Liver (tissue), 9 donors: ENCODE results near the gene CPNE1. TPM values are rescaled to one million over a fixed set of nuclear protein-coding genes. Genes with fewer than 3 reads are reported as not detected.

Source experiments
- DNase-seq: peaks from one replicate; pipeline ENCODE4 v3.0.0-alpha.2; 2017; ENCODE audit warnings: low spot score
- H3K27ac ChIP-seq, 2 donors: one replicate each; pipeline ENCODE4 v1.7.0; 2013; ENCODE audit warnings: inconsistent platforms in 2 of 2, low read length in 2 of 2, control low read depth in 1 of 2, low read depth in 1 of 2, mild to moderate bottlenecking in 1 of 2
- H3K27me3 ChIP-seq, 4 donors: one replicate each; pipeline versions ENCODE4 v1.6.1 to v1.7.0; 2013; ENCODE audit warnings: low read length in 3 of 4, inconsistent platforms in 1 of 4, mild to moderate bottlenecking in 1 of 4, moderate library complexity in 1 of 4; ENCODE audit not compliant: control insufficient read depth in 4 of 4, insufficient read depth in 4 of 4
- H3K36me3 ChIP-seq, 4 donors: one replicate each; pipeline versions ENCODE4 v1.6.1 to v1.7.0; 2013; ENCODE audit warnings: low read length in 3 of 4, mild to moderate bottlenecking in 3 of 4, low read depth in 1 of 4, moderate library complexity in 1 of 4; ENCODE audit not compliant: control insufficient read depth in 4 of 4, insufficient read depth in 3 of 4
- H3K4me1 ChIP-seq, 4 donors: one replicate each; pipeline versions ENCODE4 v1.6.1 to v1.7.0; 2013; ENCODE audit warnings: low read length in 3 of 4, mild to moderate bottlenecking in 3 of 4, moderate library complexity in 1 of 4; ENCODE audit not compliant: control insufficient read depth in 4 of 4, insufficient read depth in 4 of 4
- H3K4me3 ChIP-seq, 3 donors: one replicate each; pipeline versions ENCODE4 v1.6.1 to v1.7.0; 2013; ENCODE audit warnings: low read length in 3 of 3, control low read depth in 1 of 3, low read depth in 1 of 3, mild to moderate bottlenecking in 1 of 3
- H3K9ac ChIP-seq, 2 donors: one replicate each; pipeline ENCODE4 v1.7.0; 2013; ENCODE audit warnings: low read length in 2 of 2, mild to moderate bottlenecking in 2 of 2, moderate library complexity in 2 of 2, control low read depth in 1 of 2, low read depth in 1 of 2
- H3K9me3 ChIP-seq, 4 donors: one replicate each; pipeline versions ENCODE4 v1.6.1 to v1.7.0; 2013; ENCODE audit warnings: low read length in 3 of 4; ENCODE audit not compliant: control insufficient read depth in 4 of 4
- FOXA1 ChIP-seq: IDR thresholded peaks from 2 replicates; pipeline ENCODE4 v1.6.1; 2016; ENCODE audit warnings: antibody characterized with exemption
- GABPA ChIP-seq, 2 donors: IDR thresholded peaks in 1 of 2; conservative IDR thresholded peaks in 1 of 2; 2 replicates each; pipeline ENCODE4 v1.6.1; 2016; ENCODE audit warnings: antibody characterized with exemption in 2 of 2, mild to moderate bottlenecking in 1 of 2, moderate library complexity in 1 of 2
- HNF4G ChIP-seq: IDR thresholded peaks from 2 replicates; pipeline ENCODE4 v1.6.1; 2016; ENCODE audit warnings: antibody characterized with exemption
- MAX ChIP-seq: IDR thresholded peaks from 2 replicates; pipeline ENCODE4 v1.6.1; 2016; ENCODE audit warnings: antibody characterized with exemption
- RXRA ChIP-seq, 2 donors: IDR thresholded peaks; 2 replicates each; pipeline ENCODE4 v1.6.1; 2017 to 2018; ENCODE audit warnings: antibody characterized with exemption in 2 of 2, mild to moderate bottlenecking in 1 of 2
- SP1 ChIP-seq: IDR thresholded peaks from 2 replicates; pipeline ENCODE4 v1.6.1; 2018; ENCODE audit warnings: antibody characterized with exemption, mild to moderate bottlenecking
- YY1 ChIP-seq: IDR thresholded peaks from 2 replicates; pipeline ENCODE4 v1.6.1; 2016; ENCODE audit warnings: antibody characterized with exemption, mild to moderate bottlenecking
- ZBTB33 ChIP-seq: IDR thresholded peaks from 2 replicates; pipeline ENCODE4 v1.6.1; 2016; ENCODE audit warnings: antibody characterized with exemption
- WGBS: extraction: QIAGEN DNeasy Blood & Tissue Kit; methylation state at CpG from one replicate; pipeline ENCODE4 v1.1.7; 2013; 5-methylcytosine and 5-hydroxymethylcytosine counted together
- polyA plus RNA-seq, 2 donors: library from polyadenylated mRNA; stranded (reverse) in 1 of 2; unstranded in 1 of 2; fragments of 200-250 nt in 1 of 2; fragments of >200 nt in 1 of 2; fragmentation: Nextera tagmentation in 1 of 2; extraction: Ambion mirVana in 1 of 2; gene quantifications; one replicate each; pipeline versions ENCODE4 v1.2.1 to v1.2.3, GENCODE V29; 2013 to 2015
- total RNA-seq, 2 donors: library from RNA; depleted of rRNA; stranded (reverse); fragments of >200 nt; gene quantifications; one replicate each; pipeline ENCODE4 v1.2.3, GENCODE V29; 2014
- TF ChIP-seq, protein P1 (sequence below): fragments of 150-350 bp; IDR thresholded peaks from 2 replicates; pipeline ENCODE4 v1.5.1; 2017; ENCODE audit warnings: improper control_type of control experiment, low read depth, low read length; ENCODE audit not compliant: missing input control
- TF ChIP-seq, protein P2 (sequence below): IDR thresholded peaks from 2 replicates; pipeline ENCODE4 v1.6.1; 2016; ENCODE audit warnings: antibody characterized with exemption
- donor health status: healthy.
- donor health status: healthy.
- donor health status: healthy.
- donor health status: healthy.
- donor health status: healthy.

The CPNE1 gene
- total and polyA plus RNA-seq, 4 donors = 25.5 to 55.4 (median 50.5) TPM

DNA sequence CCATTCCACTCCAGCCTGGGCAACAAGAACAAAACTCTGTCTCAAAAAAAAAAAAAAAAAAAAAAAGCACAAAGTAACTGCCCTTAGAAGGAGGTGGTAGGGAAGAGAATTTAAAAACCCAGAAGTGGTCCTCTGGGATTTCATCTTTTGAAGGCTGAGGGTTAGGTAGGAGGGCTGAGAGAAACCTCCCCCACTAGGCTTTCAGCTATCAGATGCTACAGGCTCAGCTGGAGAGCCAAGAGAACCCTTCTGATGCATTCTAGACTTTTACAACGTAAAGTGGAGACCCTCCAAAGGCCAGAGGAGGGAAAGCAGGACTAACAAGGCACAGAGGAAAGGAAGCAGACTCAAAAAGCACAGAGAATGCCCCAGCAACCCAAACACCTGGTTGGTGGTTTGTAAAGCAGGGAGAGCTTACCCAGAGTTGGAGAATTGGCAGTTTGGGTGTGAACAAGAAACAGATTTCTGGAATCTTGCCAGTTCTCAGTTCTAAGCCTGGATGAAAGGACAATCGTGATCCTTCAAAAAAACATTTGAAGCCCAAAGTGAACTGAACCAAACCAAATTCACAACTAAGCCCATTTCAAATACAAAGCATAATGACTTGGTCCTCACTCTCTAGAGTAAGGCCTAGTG, 72.2 kb downstream of the CPNE1 start (continued):
- TF ChIP-seq, protein P1, sequence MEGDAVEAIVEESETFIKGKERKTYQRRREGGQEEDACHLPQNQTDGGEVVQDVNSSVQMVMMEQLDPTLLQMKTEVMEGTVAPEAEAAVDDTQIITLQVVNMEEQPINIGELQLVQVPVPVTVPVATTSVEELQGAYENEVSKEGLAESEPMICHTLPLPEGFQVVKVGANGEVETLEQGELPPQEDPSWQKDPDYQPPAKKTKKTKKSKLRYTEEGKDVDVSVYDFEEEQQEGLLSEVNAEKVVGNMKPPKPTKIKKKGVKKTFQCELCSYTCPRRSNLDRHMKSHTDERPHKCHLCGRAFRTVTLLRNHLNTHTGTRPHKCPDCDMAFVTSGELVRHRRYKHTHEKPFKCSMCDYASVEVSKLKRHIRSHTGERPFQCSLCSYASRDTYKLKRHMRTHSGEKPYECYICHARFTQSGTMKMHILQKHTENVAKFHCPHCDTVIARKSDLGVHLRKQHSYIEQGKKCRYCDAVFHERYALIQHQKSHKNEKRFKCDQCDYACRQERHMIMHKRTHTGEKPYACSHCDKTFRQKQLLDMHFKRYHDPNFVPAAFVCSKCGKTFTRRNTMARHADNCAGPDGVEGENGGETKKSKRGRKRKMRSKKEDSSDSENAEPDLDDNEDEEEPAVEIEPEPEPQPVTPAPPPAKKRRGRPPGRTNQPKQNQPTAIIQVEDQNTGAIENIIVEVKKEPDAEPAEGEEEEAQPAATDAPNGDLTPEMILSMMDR = no peak
- no peak for TF ChIP-seq GABPA (IDR thresholded peaks at IDR 0.05 in 1 of 2, conservative IDR thresholded peaks at IDR 0.05 in 1 of 2)
- TF ChIP-seq FOXA1 = no peak
- no peak for TF ChIP-seq RXRA (IDR thresholded peaks at IDR 0.05)
- no peak for TF ChIP-seq YY1
- TF ChIP-seq ZBTB33 = no peak

DNA sequence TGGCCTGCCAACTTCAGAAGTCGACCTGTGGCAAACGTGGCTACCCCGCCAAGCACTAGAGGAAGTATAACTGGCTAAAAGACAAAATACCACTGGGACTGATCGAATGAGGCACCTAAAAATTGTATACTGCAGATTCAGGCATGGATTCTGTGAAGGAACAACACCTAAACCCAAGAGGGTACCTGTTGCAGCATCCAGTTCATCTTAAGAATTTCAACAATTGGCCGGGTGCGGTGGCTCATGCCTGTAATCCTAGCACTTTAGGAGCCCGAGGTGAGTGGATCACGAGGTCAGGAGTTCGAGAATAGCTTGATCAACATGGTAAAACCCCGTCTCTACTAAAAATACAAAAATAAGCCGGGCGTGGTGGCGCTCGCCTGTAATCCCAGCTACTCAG, 76.3 kb downstream of the CPNE1 start:
- no peaks in the 10 kb centered on the region for H3K36me3 ChIP-seq
- no peak for DNase-seq
- H3K27me3 ChIP-seq = no peaks in the 10 kb centered on the region
- H3K27ac ChIP-seq = no peak overlapping the region
- no peaks in the 10 kb centered on the region for H3K4me1 ChIP-seq
- no peaks in the 10 kb centered on the region for H3K9me3 ChIP-seq
- TF ChIP-seq SP1 (no peak), FOXA1 (no peak), YY1 (no peak), RXRA (IDR thresholded peaks at IDR 0.05) (no peak), HNF4G (no peak), MAX (no peak), GABPA (IDR thresholded peaks at IDR 0.05 in 1 of 2, conservative IDR thresholded peaks at IDR 0.05 in 1 of 2) (no peak)
- TF ChIP-seq, protein P2, sequence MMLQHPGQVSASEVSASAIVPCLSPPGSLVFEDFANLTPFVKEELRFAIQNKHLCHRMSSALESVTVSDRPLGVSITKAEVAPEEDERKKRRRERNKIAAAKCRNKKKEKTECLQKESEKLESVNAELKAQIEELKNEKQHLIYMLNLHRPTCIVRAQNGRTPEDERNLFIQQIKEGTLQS = no peak
- TF ChIP-seq, protein P1 = no peak
- 88% methylated on average over 14 of the region's 14 CpGs for whole genome bisulfite sequencing
- no peak overlapping the region for H3K9ac ChIP-seq
- no peak overlapping the region for H3K4me3 ChIP-seq

- Histone ChIP-seq H3K9ac (no peak overlapping the region), H3K9me3 (no peaks in the 10 kb centered on the region), H3K4me1 (no peaks in the 10 kb centered on the region), H3K4me3 (no peak overlapping the region), H3K36me3 (no peaks in the 10 kb centered on the region), H3K27me3 (no peaks in the 10 kb centered on the region), H3K27ac (no peak overlapping the region)
- TF ChIP-seq GABPA (IDR thresholded peaks at IDR 0.05 in 1 of 2, conservative IDR thresholded peaks at IDR 0.05 in 1 of 2) (no peak), HNF4G (no peak)
- no peak for DNase-seq
- WGBS = 43% methylated on average over 2 of the region's 2 CpGs
These were observed 77.3 kb downstream of the CPNE1 start for GRCh38 chr20:35587436-35587835.
